HEK293 (cell line): ENCODE results near the gene RSPH9.
"Not testable (repeated sequence)": the region's sequence is repeated elsewhere in the genome, so short reads cannot be mapped to it uniquely, and the experiment has no call there.

Source experiments
- CTCF ChIA-PET: fragments of 350-600 bp; formaldehyde crosslinking; extraction: SDS; loops from one replicate; lab custom pipeline; 2021; ENCODE audit warnings: antibody characterized with exemption; lab: Yijun Ruan, JAX
- POLR2A ChIA-PET: fragments of 300-600 bp; formaldehyde crosslinking; extraction: SDS; loops from one replicate; lab custom pipeline; 2020; ENCODE audit warnings: antibody characterized with exemption, inconsistent platforms; lab: Yijun Ruan, JAX
- H3K27ac ChIP-seq: fragments of 200-500 bp; sonication (Bioruptor generic); 2 replicates; pipeline ENCODE4 v1.5.1; 2014; ENCODE audit warnings: low read depth, low read length, control low read depth, inconsistent platforms; ENCODE audit errors: extremely low read depth
- H3K36me3 ChIP-seq, 2 experiments: fragments of 200-500 bp in 1 of 2; sonication (Bioruptor generic) in 1 of 2; 1 replicate in 1 of 2; 2 replicates in 1 of 2; pipeline ENCODE4 v1.5.1; 2014 to 2017; ENCODE audit warnings: inconsistent platforms in 2 of 2, low read length in 2 of 2; ENCODE audit not compliant: control insufficient read depth in 2 of 2, insufficient read depth in 1 of 2
- H3K4me1 ChIP-seq: fragments of 200-500 bp; sonication (Bioruptor generic); 2 replicates; pipeline ENCODE4 v1.5.1; 2014; ENCODE audit warnings: mild to moderate bottlenecking, low read length, inconsistent platforms; ENCODE audit not compliant: control insufficient read depth, insufficient read depth
- H3K4me3 ChIP-seq: 2 replicates; pipeline ENCODE4 v1.5.1; 2011; ENCODE audit warnings: low read depth, mild to moderate bottlenecking, control low read depth, low read length, moderate library complexity
- H3K9me3 ChIP-seq: fragments of 200-500 bp; sonication (Bioruptor generic); 2 replicates; pipeline ENCODE4 v1.5.1; 2014; ENCODE audit warnings: low read depth, low read length, inconsistent platforms; ENCODE audit not compliant: control insufficient read depth, insufficient read depth
- ATF2 ChIP-seq: fragments of 450-650 bp; formaldehyde crosslinking; IDR thresholded peaks from 2 replicates; pipeline ENCODE4 v1.5.1; 2016; ENCODE audit warnings: missing biosample characterization, missing genetic modification characterization, low read depth
- KLF10 ChIP-seq: fragments of 450-650 bp; IDR thresholded peaks from 2 replicates; pipeline ENCODE4 v1.5.1; 2018; ENCODE audit warnings: missing biosample characterization, mild to moderate bottlenecking, missing genetic modification characterization
- KLF16 ChIP-seq: fragments of 450-650 bp; formaldehyde crosslinking; IDR thresholded peaks from 2 replicates; pipeline ENCODE4 v1.5.1; 2017; ENCODE audit warnings: missing biosample characterization, missing genetic modification characterization
- PRDM10 ChIP-seq: fragments of 450-650 bp; formaldehyde crosslinking; IDR thresholded peaks from 2 replicates; pipeline ENCODE4 v1.5.1; 2016; ENCODE audit warnings: missing biosample characterization, missing genetic modification characterization
- SP3 ChIP-seq: fragments of 450-650 bp; formaldehyde crosslinking; IDR thresholded peaks from 2 replicates; pipeline ENCODE4 v1.5.1; 2016; ENCODE audit warnings: missing biosample characterization, missing genetic modification characterization
- ZBTB6 ChIP-seq: fragments of 450-650 bp; formaldehyde crosslinking; IDR thresholded peaks from 2 replicates; pipeline ENCODE4 v1.5.1; 2017; ENCODE audit warnings: missing biosample characterization, missing genetic modification characterization
- ZBTB8A ChIP-seq: fragments of 450-650 bp; formaldehyde crosslinking; IDR thresholded peaks from 2 replicates; pipeline ENCODE4 v1.5.1; 2016; ENCODE audit warnings: missing biosample characterization, missing genetic modification characterization
- ZNF112 ChIP-seq: fragments of 450-650 bp; formaldehyde crosslinking; IDR thresholded peaks from 2 replicates; pipeline ENCODE4 v1.5.0; 2017; ENCODE audit warnings: missing biosample characterization, missing genetic modification characterization
- ZNF138 ChIP-seq: fragments of 450-650 bp; formaldehyde crosslinking; IDR thresholded peaks from 2 replicates; pipeline ENCODE4 v1.5.1; 2016; ENCODE audit warnings: missing biosample characterization, missing genetic modification characterization, borderline replicate concordance
- ZNF184 ChIP-seq: fragments of 450-650 bp; IDR thresholded peaks from 2 replicates; pipeline ENCODE4 v1.5.1; 2018; ENCODE audit warnings: missing biosample characterization, mild to moderate bottlenecking, missing genetic modification characterization
- ZNF223 ChIP-seq: fragments of 450-650 bp; formaldehyde crosslinking; IDR thresholded peaks from 2 replicates; pipeline ENCODE4 v1.5.1; 2016; ENCODE audit warnings: missing biosample characterization, missing genetic modification characterization
- ZNF324 ChIP-seq: fragments of 450-650 bp; formaldehyde crosslinking; IDR thresholded peaks from 2 replicates; pipeline ENCODE4 v1.5.1; 2016; ENCODE audit warnings: missing biosample characterization, missing genetic modification characterization
- ZNF398 ChIP-seq: fragments of 450-650 bp; formaldehyde crosslinking; IDR thresholded peaks from 2 replicates; pipeline ENCODE4 v1.5.1; 2017; ENCODE audit warnings: missing biosample characterization, missing genetic modification characterization
- ZNF629 ChIP-seq: fragments of 450-650 bp; formaldehyde crosslinking; IDR thresholded peaks from 2 replicates; pipeline ENCODE4 v1.5.1; 2017; ENCODE audit warnings: missing biosample characterization, missing genetic modification characterization
- ZNF791 ChIP-seq: fragments of 450-650 bp; formaldehyde crosslinking; IDR thresholded peaks from 2 replicates; pipeline ENCODE4 v1.5.1; 2016; ENCODE audit warnings: missing biosample characterization, missing genetic modification characterization
- ZNF843 ChIP-seq: fragments of 450-650 bp; formaldehyde crosslinking; IDR thresholded peaks from 2 replicates; pipeline ENCODE4 v1.5.1; 2016; ENCODE audit warnings: missing biosample characterization, missing genetic modification characterization
- ZXDB ChIP-seq: fragments of 450-650 bp; formaldehyde crosslinking; IDR thresholded peaks from 2 replicates; pipeline ENCODE4 v1.5.1; 2016; ENCODE audit warnings: missing biosample characterization, missing genetic modification characterization

RSPH9 gene

GRCh38 chr6:43629505-43630300 lies 15.1 kb upstream of the RSPH9 start (continued):
- TF ChIP-seq ZBTB6, result peak; percentile 16; the same call in 1 of the 2 replicates
- no peak for TF ChIP-seq ZNF223 (tag by site-specific recombination)
- TF ChIP-seq ZNF112 (tag by site-specific recombination), result no peak
- peak; percentile 39 for TF ChIP-seq ZNF629
- peak; percentile 36 for TF ChIP-seq KLF16 (tag by site-specific recombination)
- TF ChIP-seq KLF10 (tag by site-specific recombination), result peak; percentile 94
- peak; percentile 83 for TF ChIP-seq SP3 (tag by site-specific recombination)
- TF ChIP-seq ATF2, result no peak
- TF ChIP-seq ZNF791 (tag by site-specific recombination), result no peak
- TF ChIP-seq ZBTB8A (tag by site-specific recombination), result peak; percentile 29; the same call in 1 of the 2 replicates
- TF ChIP-seq ZNF324, result peak; percentile 30; the same call in 1 of the 2 replicates
- peak; percentile 70; the same call in 1 of the 2 replicates for TF ChIP-seq ZXDB (tag by site-specific recombination)
- TF ChIP-seq ZNF398 (tag by site-specific recombination), result peak; percentile 6; the same call in 1 of the 2 replicates
- TF ChIP-seq ZNF184 (tag by site-specific recombination), result peak; percentile 90
- peak; percentile 51 for TF ChIP-seq ZNF843 (tag by site-specific recombination)

- no peak overlapping the region for H3K27ac ChIP-seq
- peak; percentile 96 for TF ChIP-seq PRDM10 (tag by site-specific recombination)
- no peak for TF ChIP-seq ZNF138 (tag by site-specific recombination)
- no peaks in the 10 kb centered on the region for H3K9me3 ChIP-seq
- H3K36me3 ChIP-seq, result peaks cover 0 to 3% of the 10 kb centered on the region in 2 experiments; a peak in 1 of 3 replicates
- H3K4me1 ChIP-seq, result 0 out of 2 replicates have a peak, but pooled peaks cover 8% of the 10 kb centered on the region
- H3K4me3 ChIP-seq, result no peak overlapping the region
- ChIA-PET POLR2A (interaction anchor here (2.1 to 4.2 kb wide), 2 partner anchors 14 to 56 kb away, joined by 11 to 40 read pairs; partner anchors contain the start of genes MRPS18A and RSPH9), CTCF (interaction anchor here (0.6 to 0.8 kb wide), 3 partner anchors 124 to 297 kb away, joined by 3 to 5 read pairs (median 3); no protein-coding TSS in a partner anchor)
Measured at GRCh38 chr6:43630980-43631619, 13.7 kb upstream of the RSPH9 start.

GRCh38 chr6:43633002-43633401 lies 11.8 kb upstream of the RSPH9 start:
- POLR2A ChIA-PET, result interaction anchor here (0.7 kb wide), 1 partner anchor 319 kb away, joined by 4 read pairs; no protein-coding TSS in a partner anchor
- peaks cover 12 to 15% of the 10 kb centered on the region in 2 experiments; a peak in 2 of 3 replicates for H3K36me3 ChIP-seq

More at GRCh38 chr6:43633002-43633401, 11.8 kb upstream of the RSPH9 start:
- H3K4me1 ChIP-seq, CTCF ChIA-PET, H3K4me3 ChIP-seq, H3K27ac ChIP-seq, H3K9me3 ChIP-seq: not testable (repeated sequence)
